ENCODE measurements around the gene TMEM263. TPM values are rescaled to one million over a fixed set of nuclear protein-coding genes. Genes with fewer than 3 reads are reported as not detected.

The TMEM263 gene
- total RNA-seq, 4 donors from 2014 or later = 14.2 to 30.5 (median 28.1) TPM

DNA sequence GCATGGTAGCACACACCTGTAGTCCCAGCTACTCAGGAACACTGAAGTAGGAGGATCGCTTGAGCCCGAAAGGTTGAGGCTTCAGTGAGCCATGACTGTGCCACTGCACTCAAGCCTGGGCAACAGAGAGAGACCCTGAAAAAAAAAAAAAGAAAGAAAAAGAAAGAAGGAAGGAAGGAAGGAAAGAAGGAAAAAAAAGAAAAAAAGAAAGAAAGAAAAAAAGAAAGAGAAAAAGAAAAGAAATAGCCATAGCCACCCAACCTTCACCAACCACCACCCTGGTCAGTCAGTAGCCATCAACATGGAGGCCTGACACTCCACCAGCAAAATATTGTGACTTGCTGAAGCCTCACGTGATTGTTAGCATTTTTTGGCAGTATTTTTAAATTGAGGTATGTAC, 21.4 kb upstream of the TMEM263 start:
- no peak for TF ChIP-seq POLR2A (IDR thresholded peaks at IDR 0.05)
- TF ChIP-seq, protein P1, sequence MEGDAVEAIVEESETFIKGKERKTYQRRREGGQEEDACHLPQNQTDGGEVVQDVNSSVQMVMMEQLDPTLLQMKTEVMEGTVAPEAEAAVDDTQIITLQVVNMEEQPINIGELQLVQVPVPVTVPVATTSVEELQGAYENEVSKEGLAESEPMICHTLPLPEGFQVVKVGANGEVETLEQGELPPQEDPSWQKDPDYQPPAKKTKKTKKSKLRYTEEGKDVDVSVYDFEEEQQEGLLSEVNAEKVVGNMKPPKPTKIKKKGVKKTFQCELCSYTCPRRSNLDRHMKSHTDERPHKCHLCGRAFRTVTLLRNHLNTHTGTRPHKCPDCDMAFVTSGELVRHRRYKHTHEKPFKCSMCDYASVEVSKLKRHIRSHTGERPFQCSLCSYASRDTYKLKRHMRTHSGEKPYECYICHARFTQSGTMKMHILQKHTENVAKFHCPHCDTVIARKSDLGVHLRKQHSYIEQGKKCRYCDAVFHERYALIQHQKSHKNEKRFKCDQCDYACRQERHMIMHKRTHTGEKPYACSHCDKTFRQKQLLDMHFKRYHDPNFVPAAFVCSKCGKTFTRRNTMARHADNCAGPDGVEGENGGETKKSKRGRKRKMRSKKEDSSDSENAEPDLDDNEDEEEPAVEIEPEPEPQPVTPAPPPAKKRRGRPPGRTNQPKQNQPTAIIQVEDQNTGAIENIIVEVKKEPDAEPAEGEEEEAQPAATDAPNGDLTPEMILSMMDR (IDR thresholded peaks at IDR 0.05) = no peak
- H3K9me3 ChIP-seq = no peaks in the 10 kb centered on the region
- H3K27ac ChIP-seq = no peak overlapping the region
- H3K36me3 ChIP-seq = no peaks in the 10 kb centered on the region
- no peak for DNase-seq
- no peaks in the 10 kb centered on the region for H3K4me1 ChIP-seq
- H3K4me3 ChIP-seq = no peak overlapping the region
- H3K27me3 ChIP-seq = no peaks in the 10 kb centered on the region

DNA sequence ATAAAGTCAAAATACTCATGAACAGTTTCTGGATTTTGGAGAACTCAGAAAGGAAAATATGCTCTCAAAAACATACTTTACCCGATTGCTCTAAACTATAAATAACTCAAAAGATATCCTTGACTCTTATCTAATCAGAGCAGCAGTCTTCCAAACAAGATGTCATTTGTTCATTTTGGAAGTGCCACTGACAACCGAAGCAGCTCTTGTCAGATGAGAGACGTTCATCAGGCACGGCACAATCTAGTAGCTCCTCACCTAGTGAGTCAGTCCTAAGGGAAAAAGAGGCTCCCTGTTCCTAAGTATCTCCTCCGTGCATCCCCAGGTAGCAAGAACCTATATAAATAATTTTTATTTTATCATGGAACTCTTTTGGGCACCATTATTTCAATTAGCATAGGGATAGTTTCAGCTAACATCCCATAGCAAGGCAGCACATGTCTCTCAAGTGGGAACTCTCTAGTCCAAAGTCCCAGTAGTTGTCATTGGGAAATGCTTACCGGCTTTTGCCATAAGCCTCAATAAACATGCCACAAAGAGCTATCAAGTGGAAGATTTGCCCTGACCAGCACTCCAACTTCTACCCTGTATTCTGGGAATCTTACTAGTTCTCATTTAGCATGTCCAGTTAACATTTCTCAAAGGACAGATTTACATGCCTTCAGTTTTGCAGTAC, 14.1 kb upstream of the TMEM263 start:
- H3K4me3 ChIP-seq = no peak overlapping the region
- TF ChIP-seq, protein P1 (IDR thresholded peaks at IDR 0.05) = no peak
- TF ChIP-seq POLR2A (IDR thresholded peaks at IDR 0.05) = no peak
- no peaks in the 10 kb centered on the region for H3K4me1 ChIP-seq
- H3K27me3 ChIP-seq = no peaks in the 10 kb centered on the region
- no peaks in the 10 kb centered on the region for H3K36me3 ChIP-seq
- no peak for DNase-seq
- H3K27ac ChIP-seq = no peak overlapping the region
- H3K9me3 ChIP-seq = no peaks in the 10 kb centered on the region

DNA sequence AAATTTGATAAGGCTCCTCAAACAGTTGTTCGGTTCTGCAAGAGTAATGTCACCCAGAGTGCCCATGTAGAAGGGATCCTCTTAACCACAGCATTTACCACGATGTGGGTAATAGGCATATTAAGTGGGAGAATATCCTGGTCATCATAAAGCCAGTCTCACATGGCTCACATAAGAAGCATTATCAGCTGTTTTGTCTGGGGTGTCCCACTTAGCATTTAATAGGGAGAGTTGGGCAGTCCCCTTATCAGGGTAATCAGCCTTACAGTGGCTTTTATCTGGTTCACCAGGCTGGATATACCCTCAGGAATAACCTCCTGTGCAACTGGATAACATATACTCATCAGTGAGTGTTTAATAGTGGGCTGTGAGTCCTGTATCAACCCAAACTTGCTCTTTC, 12.9 kb upstream of the TMEM263 start:
- TF ChIP-seq, protein P1 (IDR thresholded peaks at IDR 0.05) = no peak
- no peak for TF ChIP-seq POLR2A (IDR thresholded peaks at IDR 0.05)
- Histone ChIP-seq H3K27me3 (no peaks in the 10 kb centered on the region), H3K9me3 (no peaks in the 10 kb centered on the region), H3K4me3 (no peak overlapping the region), H3K36me3 (no peaks in the 10 kb centered on the region), H3K27ac (no peak overlapping the region), H3K4me1 (no peaks in the 10 kb centered on the region)
- no peak for DNase-seq

DNA sequence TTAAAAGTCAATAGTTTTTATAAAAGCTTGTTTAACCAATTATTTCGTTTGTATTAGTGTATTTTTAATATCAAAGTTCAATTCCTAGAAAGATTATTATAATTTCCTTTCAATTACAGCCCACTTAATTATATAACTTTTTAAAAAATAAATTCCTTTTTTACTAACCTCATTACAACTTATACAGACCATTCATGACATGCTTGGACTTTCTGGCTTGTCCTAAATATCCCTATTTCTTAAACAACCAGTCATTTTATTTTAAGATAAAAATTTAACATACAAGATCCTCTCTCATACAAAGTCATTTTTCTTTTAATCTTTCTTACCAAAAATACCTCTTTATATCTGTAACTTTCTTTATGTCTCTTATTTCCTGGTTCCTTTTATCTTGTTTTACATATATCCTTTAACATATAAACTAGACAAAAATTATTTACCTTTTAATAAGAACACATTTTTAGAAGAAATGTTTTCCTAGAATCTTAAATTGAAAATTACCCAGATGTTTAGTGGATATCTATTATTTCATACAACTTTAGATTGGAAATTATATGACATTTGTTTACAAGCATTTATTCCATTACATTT, 10.4 kb upstream of the TMEM263 start:
- Histone ChIP-seq H3K4me1 (no peaks in the 10 kb centered on the region), H3K27ac (no peak overlapping the region), H3K4me3 (no peak overlapping the region), H3K9me3 (no peaks in the 10 kb centered on the region), H3K27me3 (no peaks in the 10 kb centered on the region), H3K36me3 (no peaks in the 10 kb centered on the region)
- DNase-seq = no peak
- TF ChIP-seq, protein P1 (IDR thresholded peaks at IDR 0.05) = no peak
- no peak for TF ChIP-seq POLR2A (IDR thresholded peaks at IDR 0.05)

DNA sequence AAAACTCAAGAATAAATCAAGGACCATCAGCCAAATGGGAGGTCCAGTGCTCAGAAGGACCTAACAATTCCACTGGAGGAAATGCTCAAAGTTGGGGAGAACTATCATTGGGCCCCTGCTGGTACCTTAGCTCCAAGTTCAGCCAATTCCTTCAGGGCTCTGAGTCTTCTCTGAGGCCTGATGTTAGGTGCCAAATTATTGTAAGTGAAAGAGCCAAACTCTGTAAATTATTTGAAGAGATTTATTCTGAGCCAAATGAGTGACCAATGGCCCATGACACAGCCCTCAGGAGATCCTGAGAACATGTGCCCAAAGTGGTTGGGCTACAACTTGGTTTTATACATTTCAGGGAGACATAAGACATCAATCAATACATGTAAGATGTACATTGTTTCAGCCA, 8.2 kb upstream of the TMEM263 start:
- TF ChIP-seq POLR2A (IDR thresholded peaks at IDR 0.05) = no peak
- TF ChIP-seq, protein P1 (IDR thresholded peaks at IDR 0.05) = no peak
- Histone ChIP-seq H3K4me3 (no peak overlapping the region), H3K27ac (no peak overlapping the region), H3K4me1 (no peaks in the 10 kb centered on the region), H3K36me3 (no peaks in the 10 kb centered on the region), H3K9me3 (no peaks in the 10 kb centered on the region), H3K27me3 (no peaks in the 10 kb centered on the region)
- no peak for DNase-seq

Data from Peyer's patch (tissue), 4 donors.